WTC11 (cell line): ENCODE data around the gene GABRB3. TPM values are rescaled to one million over a fixed set of nuclear protein-coding genes. Genes with fewer than 3 reads are reported as not detected.

Experiments
- ATAC-seq: fragments of 200-7000 bp; cut with Tn5 transposase; 2 replicates; pipeline ENCODE4 v1.10.0; 2021; ENCODE audit warnings: mild to moderate bottlenecking, moderate library complexity
- CTCF ChIA-PET: fragments of 300-600 bp; sonication (Branson Sonifier 250); formaldehyde crosslinking; loops from one replicate; lab custom pipeline; 2021; ENCODE audit warnings: antibody characterized with exemption; lab: Charles Lee
- POLR2A ChIA-PET: fragments of 350-600 bp; sonication (Branson Sonifier 250); formaldehyde crosslinking; loops from one replicate; lab custom pipeline; 2021; ENCODE audit warnings: antibody characterized with exemption; lab: Charles Lee
- DNase-seq: peaks from one replicate; pipeline ENCODE4 v3.0.0; 2021; ENCODE audit warnings: low spot score
- H3K27ac Mint-ChIP-seq: 2 replicates; pipeline ENCODE4 v1.8.0; 2021; ENCODE audit warnings: mixed read lengths
- H3K27me3 Mint-ChIP-seq: 2 replicates; pipeline ENCODE4 v1.8.0; 2021; ENCODE audit warnings: low read depth, mild to moderate bottlenecking, moderate library complexity, mixed read lengths
- H3K36me3 Mint-ChIP-seq: 2 replicates; pipeline ENCODE4 v1.8.0; 2021; ENCODE audit warnings: mixed read lengths
- H3K4me1 Mint-ChIP-seq: 2 replicates; pipeline ENCODE4 v1.8.0; 2022; ENCODE audit warnings: mixed read lengths
- H3K4me3 Mint-ChIP-seq: 2 replicates; pipeline ENCODE4 v1.8.0; 2021; ENCODE audit warnings: mild to moderate bottlenecking, moderate library complexity, mixed read lengths
- H3K9me3 Mint-ChIP-seq: 2 replicates; pipeline ENCODE4 v1.8.0; 2021; ENCODE audit warnings: mixed read lengths
- E2F5 ChIP-seq: sonication (generic); formaldehyde crosslinking; IDR thresholded peaks from 2 replicates; pipeline ENCODE4 v1.8.1; 2022; ENCODE audit warnings: mild to moderate bottlenecking, moderate library complexity, missing genetic modification reagents
- ELF4 ChIP-seq: sonication (generic); formaldehyde crosslinking; IDR thresholded peaks from 2 replicates; pipeline ENCODE4 v1.8.1; 2022; ENCODE audit warnings: low read depth, mild to moderate bottlenecking, moderate library complexity, missing genetic modification reagents
- ESRRA ChIP-seq: sonication (generic); formaldehyde crosslinking; IDR thresholded peaks from 2 replicates; pipeline ENCODE4 v1.8.1; 2022; ENCODE audit warnings: mild to moderate bottlenecking, missing genetic modification reagents, borderline replicate concordance
- ETV6 ChIP-seq: sonication (generic); formaldehyde crosslinking; IDR thresholded peaks from 2 replicates; pipeline ENCODE4 v1.8.1; 2022; ENCODE audit warnings: mild to moderate bottlenecking, missing genetic modification reagents
- FOXK1 ChIP-seq: sonication (generic); formaldehyde crosslinking; IDR thresholded peaks from 2 replicates; pipeline ENCODE4 v1.8.0; 2022; ENCODE audit warnings: mild to moderate bottlenecking, moderate library complexity, missing genetic modification reagents
- HMGA2 ChIP-seq: fragments of 250-450 bp; sonication (Bioruptor Pico); IDR thresholded peaks from 2 replicates; pipeline ENCODE4 v1.4.0; 2021; ENCODE audit warnings: mild to moderate bottlenecking, moderate library complexity
- IRF2 ChIP-seq: sonication (generic); formaldehyde crosslinking; IDR thresholded peaks from 2 replicates; pipeline ENCODE4 v1.8.0; 2022; ENCODE audit warnings: low read depth, missing genetic modification reagents, borderline replicate concordance
- KAT7 ChIP-seq: sonication (generic); formaldehyde crosslinking; IDR thresholded peaks from 2 replicates; pipeline ENCODE4 v1.8.1; 2023; ENCODE audit warnings: missing genetic modification reagents, mild to moderate bottlenecking, borderline replicate concordance
- MAX ChIP-seq: sonication (generic); formaldehyde crosslinking; IDR thresholded peaks from 2 replicates; pipeline ENCODE4 v1.8.0; 2022; ENCODE audit warnings: mild to moderate bottlenecking, missing genetic modification reagents
- NFE2L1 ChIP-seq: sonication (generic); formaldehyde crosslinking; IDR thresholded peaks from 2 replicates; pipeline ENCODE4 v1.8.1; 2023; ENCODE audit warnings: missing genetic modification reagents
- PREB ChIP-seq: sonication (generic); formaldehyde crosslinking; IDR thresholded peaks from 2 replicates; pipeline ENCODE4 v1.8.1; 2022; ENCODE audit warnings: mild to moderate bottlenecking, missing genetic modification reagents, moderate library complexity, borderline replicate concordance
- PRRX2 ChIP-seq: fragments of 250-450 bp; sonication (Bioruptor Pico); IDR thresholded peaks from 2 replicates; pipeline ENCODE4 v1.8.0; 2021; ENCODE audit warnings: mild to moderate bottlenecking
- TEAD1 ChIP-seq: sonication (generic); formaldehyde crosslinking; IDR thresholded peaks from 2 replicates; pipeline ENCODE4 v1.8.0; 2022; ENCODE audit warnings: mild to moderate bottlenecking, missing genetic modification reagents
- TEAD4 ChIP-seq: sonication (generic); formaldehyde crosslinking; IDR thresholded peaks from 2 replicates; pipeline ENCODE4 v1.8.0; 2022; ENCODE audit warnings: mild to moderate bottlenecking, missing genetic modification reagents
- ZBTB21 ChIP-seq: sonication (generic); formaldehyde crosslinking; IDR thresholded peaks from 2 replicates; pipeline ENCODE4 v1.8.1; 2023; ENCODE audit warnings: mild to moderate bottlenecking, missing genetic modification reagents, borderline replicate concordance
- ZNF219 ChIP-seq: sonication (generic); formaldehyde crosslinking; IDR thresholded peaks from 2 replicates; pipeline ENCODE4 v1.8.0; 2023; ENCODE audit warnings: missing genetic modification reagents, mild to moderate bottlenecking, borderline replicate concordance
- ZNF281 ChIP-seq: sonication (generic); formaldehyde crosslinking; IDR thresholded peaks from 2 replicates; pipeline ENCODE4 v1.8.0; 2023; ENCODE audit warnings: mild to moderate bottlenecking, missing genetic modification reagents
- ZNF416 ChIP-seq: fragments of 250-450 bp; sonication (Bioruptor Pico); IDR thresholded peaks from 2 replicates; pipeline ENCODE4 v1.9.0; 2021; ENCODE audit warnings: mild to moderate bottlenecking, inconsistent platforms
- ZNF512 ChIP-seq: sonication (generic); formaldehyde crosslinking; IDR thresholded peaks from 2 replicates; pipeline ENCODE4 v1.8.1; 2022; ENCODE audit warnings: missing genetic modification reagents, borderline replicate concordance
- total RNA-seq: library from RNA; stranded (reverse); gene quantifications from 3 replicates; pipeline ENCODE4 v1.2.3, GENCODE V29; 2021

Gene GABRB3
- total RNA-seq, 1 experiment from 2014 or later = 203 TPM

GRCh38 chr15:26641144-26641543 lies 131.7 kb downstream of the GABRB3 start:
- no peak for TF ChIP-seq HMGA2 (CRISPR knock-in tag)
- TF ChIP-seq TEAD1 (CRISPR knock-in tag) = no peak
- no peak for TF ChIP-seq PREB (CRISPR knock-in tag)
- no peak for DNase-seq
- no peak for ATAC-seq
- no peak overlapping the region for H3K4me3 Mint-ChIP-seq
- H3K27ac Mint-ChIP-seq = no peak overlapping the region
- CTCF ChIA-PET = interaction anchor here (1.4 to 1.7 kb wide), 2 partner anchors 9 to 88 kb away, joined by 3 to 4 read pairs; no protein-coding TSS in a partner anchor
- no peaks in the 10 kb centered on the region for H3K9me3 Mint-ChIP-seq
- H3K36me3 Mint-ChIP-seq = peaks cover 9% of the 10 kb centered on the region
- H3K4me1 Mint-ChIP-seq = peaks cover 67% of the 10 kb centered on the region
- no peaks in the 10 kb centered on the region for H3K27me3 Mint-ChIP-seq
- POLR2A ChIA-PET = no interaction called here

DNA sequence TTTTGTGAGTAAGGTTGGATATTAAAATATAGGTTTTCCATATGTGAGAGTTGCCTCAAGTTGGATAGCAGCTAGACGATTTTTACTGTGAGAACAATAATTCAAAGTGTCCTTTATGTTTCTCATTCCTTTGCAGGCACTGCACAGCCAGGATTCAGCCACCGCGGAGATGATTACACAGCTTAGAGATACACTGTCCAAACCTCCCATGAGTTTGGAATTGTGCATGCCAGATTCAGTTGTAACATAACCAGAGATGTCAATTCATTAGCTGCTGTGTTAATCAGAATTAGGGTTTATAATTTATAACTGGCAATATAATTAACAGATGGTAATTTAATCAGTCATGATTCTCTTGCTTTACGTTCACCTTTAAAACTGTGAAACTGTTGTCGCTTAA lies 132.3 kb downstream of the GABRB3 start:
- Mint-ChIP-seq H3K27me3 (no peaks in the 10 kb centered on the region), H3K27ac (no peak overlapping the region), H3K36me3 (peaks cover 9% of the 10 kb centered on the region), H3K4me1 (peaks cover 68% of the 10 kb centered on the region), H3K4me3 (no peak overlapping the region), H3K9me3 (no peaks in the 10 kb centered on the region)
- POLR2A ChIA-PET = no interaction called here
- CTCF ChIA-PET = interaction anchor here (1.4 to 1.7 kb wide), 2 partner anchors 9 to 89 kb away, joined by 3 to 4 read pairs; no protein-coding TSS in a partner anchor
- ATAC-seq (no peak), DNase-seq (no peak)
- TF ChIP-seq ETV6 (CRISPR knock-in tag) (no peak), ZBTB21 (CRISPR knock-in tag) (no peak), ELF4 (CRISPR knock-in tag) (no peak), ZNF281 (CRISPR knock-in tag) (no peak), ZNF512 (CRISPR knock-in tag) (no peak), IRF2 (CRISPR knock-in tag) (no peak), PRRX2 (CRISPR knock-in tag) (no peak), TEAD1 (CRISPR knock-in tag) (no peak), ZNF416 (no peak), NFE2L1 (CRISPR knock-in tag) (no peak), ESRRA (no peak), E2F5 (CRISPR knock-in tag) (no peak), TEAD4 (no peak), MAX (no peak), ZNF219 (CRISPR knock-in tag) (no peak), KAT7 (no peak), FOXK1 (CRISPR knock-in tag) (no peak)
